MM.1S (cell line): ENCODE results near the gene DPP10.

ENCODE experiments used
- DNase-seq: peaks from one replicate; pipeline ENCODE4 v3.0.0-alpha.2; 2015
- H2AFZ ChIP-seq: fragments of 300-600 bp; sonication (generic); 2 replicates; pipeline ENCODE4 v1.6.0; 2016; ENCODE audit warnings: antibody characterized with exemption, low read length
- H3F3A ChIP-seq: fragments of 300-600 bp; sonication (generic); 2 replicates; pipeline ENCODE4 v1.6.1; 2016; ENCODE audit warnings: mild to moderate bottlenecking, antibody characterized with exemption, low read length, moderate library complexity, mixed read lengths; ENCODE audit not compliant: insufficient read depth
- H3K27ac ChIP-seq: fragments of 300-600 bp; sonication (generic); 2 replicates; pipeline ENCODE4 v1.5.1; 2016; ENCODE audit warnings: mild to moderate bottlenecking, low read length
- H3K27me3 ChIP-seq: fragments of 300-600 bp; sonication (generic); replicated peaks from 2 replicates; pipeline ENCODE4 v1.6.0; 2016; ENCODE audit warnings: low read length; ENCODE audit not compliant: insufficient read depth
- H3K36me3 ChIP-seq: fragments of 300-600 bp; sonication (generic); replicated peaks from 2 replicates; pipeline ENCODE4 v1.6.1; 2016; ENCODE audit warnings: mild to moderate bottlenecking, low read length, mixed read lengths; ENCODE audit not compliant: insufficient read depth
- H3K4me1 ChIP-seq: fragments of 300-600 bp; sonication (generic); 2 replicates; pipeline ENCODE4 v1.6.1; 2016; ENCODE audit warnings: low read length, mixed read lengths
- H3K4me2 ChIP-seq: fragments of 300-600 bp; sonication (generic); 2 replicates; pipeline ENCODE4 v1.6.0; 2016; ENCODE audit warnings: low read depth, low read length
- H3K4me3 ChIP-seq: fragments of 300-600 bp; sonication (generic); 2 replicates; pipeline ENCODE4 v1.5.1; 2016; ENCODE audit warnings: low read length, mixed read lengths
- H3K79me2 ChIP-seq: fragments of 300-600 bp; sonication (generic); 2 replicates; pipeline ENCODE4 v1.6.1; 2016; ENCODE audit warnings: mixed run types, low read length, mixed read lengths
- H3K9ac ChIP-seq: fragments of 300-600 bp; sonication (generic); 2 replicates; pipeline ENCODE4 v1.6.1; 2016; ENCODE audit warnings: low read length, mixed read lengths
- H3K9me2 ChIP-seq: fragments of 300-600 bp; sonication (generic); replicated peaks from 2 replicates; pipeline ENCODE4 v1.6.1; 2016; ENCODE audit warnings: mild to moderate bottlenecking, low read length, mixed read lengths; ENCODE audit not compliant: insufficient read depth
- H3K9me3 ChIP-seq: fragments of 300-600 bp; sonication (generic); replicated peaks from 2 replicates; pipeline ENCODE4 v1.6.1; 2016; ENCODE audit warnings: mild to moderate bottlenecking, low read length, mixed read lengths; ENCODE audit not compliant: insufficient read depth
- H4K20me1 ChIP-seq: fragments of 300-600 bp; sonication (generic); 2 replicates; pipeline ENCODE4 v1.6.1; 2016; ENCODE audit warnings: mild to moderate bottlenecking, low read length, moderate library complexity, mixed read lengths; ENCODE audit not compliant: insufficient read depth
- CTCF ChIP-seq: fragments of 300-600 bp; sonication (generic); IDR thresholded peaks from 2 replicates; pipeline ENCODE4 v1.5.1; 2016; ENCODE audit warnings: antibody characterized with exemption, low read length, mixed read lengths
- EZH2 ChIP-seq: fragments of 300-600 bp; sonication (generic); optimal IDR thresholded peaks from 2 replicates; pipeline ENCODE3; 2017; ENCODE audit warnings: low read depth, mild to moderate bottlenecking, antibody characterized with exemption, low read length, mixed read lengths
- EZH2phosphoT487 ChIP-seq: fragments of 300-600 bp; sonication (generic); IDR thresholded peaks from 2 replicates; pipeline ENCODE4 v1.6.1; 2018; ENCODE audit warnings: antibody characterized with exemption, low read length

The DPP10 gene

GRCh38 chr2:115733190-115733775, 1290.8 kb downstream of the DPP10 start:
- no peaks in the 10 kb centered on the region for H3F3A ChIP-seq
- TF ChIP-seq CTCF (no peak), EZH2 (no peak), EZH2phosphoT487 (no peak)
- no peaks in the 10 kb centered on the region for H3K36me3 ChIP-seq
- H3K4me2 ChIP-seq = no peak overlapping the region
- H3K9me2 ChIP-seq = no peaks in the 10 kb centered on the region
- no peaks in the 10 kb centered on the region for H3K79me2 ChIP-seq
- H2AFZ ChIP-seq = no peak overlapping the region
- no peaks in the 10 kb centered on the region for H3K27me3 ChIP-seq
- no peak overlapping the region for H3K27ac ChIP-seq
- H3K4me1 ChIP-seq = no peaks in the 10 kb centered on the region
- no peaks in the 10 kb centered on the region for H4K20me1 ChIP-seq
- no peak overlapping the region for H3K9ac ChIP-seq
- H3K9me3 ChIP-seq = no peaks in the 10 kb centered on the region
- no peak overlapping the region for H3K4me3 ChIP-seq
- DNase-seq = no peak

- Histone ChIP-seq H3K4me2 (no peak overlapping the region), H3K27ac (no peak overlapping the region), H3K4me3 (no peak overlapping the region), H3K9me2 (no peaks in the 10 kb centered on the region), H4K20me1 (no peaks in the 10 kb centered on the region), H3K79me2 (no peaks in the 10 kb centered on the region), H3K4me1 (no peaks in the 10 kb centered on the region), H3K9ac (no peak overlapping the region), H3F3A (no peaks in the 10 kb centered on the region), H2AFZ (no peak overlapping the region), H3K36me3 (no peaks in the 10 kb centered on the region), H3K9me3 (no peaks in the 10 kb centered on the region), H3K27me3 (no peaks in the 10 kb centered on the region)
- DNase-seq = no peak
- no peak for TF ChIP-seq EZH2phosphoT487
- no peak for TF ChIP-seq EZH2
- TF ChIP-seq CTCF = no peak
Measured at GRCh38 chr2:115738111-115738510, 1295.7 kb downstream of the DPP10 start.

GRCh38 chr2:115739574-115739973, 1297.1 kb downstream of the DPP10 start:
- H3K79me2 ChIP-seq = no peaks in the 10 kb centered on the region
- no peak overlapping the region for H2AFZ ChIP-seq
- H3K36me3 ChIP-seq = no peaks in the 10 kb centered on the region
- no peak overlapping the region for H3K27ac ChIP-seq
- no peaks in the 10 kb centered on the region for H3K4me1 ChIP-seq
- TF ChIP-seq EZH2 (no peak), EZH2phosphoT487 (no peak), CTCF (no peak)
- H3F3A ChIP-seq = no peaks in the 10 kb centered on the region
- H3K9me2 ChIP-seq = no peaks in the 10 kb centered on the region
- H3K4me3 ChIP-seq = no peak overlapping the region
- no peak overlapping the region for H3K9ac ChIP-seq
- no peaks in the 10 kb centered on the region for H3K9me3 ChIP-seq
- DNase-seq = no peak
- H3K27me3 ChIP-seq = no peaks in the 10 kb centered on the region
- no peaks in the 10 kb centered on the region for H4K20me1 ChIP-seq
- H3K4me2 ChIP-seq = no peak overlapping the region
